ELR (cell line): ENCODE results near the gene STPG3.

Experiments
- DNase-seq: peaks from one replicate; pipeline ENCODE4 v3.0.0-alpha.2; 2015; ENCODE audit warnings: low read depth

Gene STPG3

GRCh38 chr9:137280474-137281344 is 29.6 kb downstream of the STPG3 start:
- DNase-seq: no peak

- DNase-seq: no peak
Measured at GRCh38 chr9:137281345-137282116, 30.4 kb downstream of the STPG3 start.

- DNase-seq: peak; percentile 74
Measured at GRCh38 chr9:137286975-137287383, 35.9 kb downstream of the STPG3 start.

- DNase-seq: no peak
Measured at GRCh38 chr9:137293094-137293481, 42.0 kb downstream of the STPG3 start.

GRCh38 chr9:137293482-137294090 is 42.5 kb downstream of the STPG3 start:
- no peak for DNase-seq

GRCh38 chr9:137294091-137294680 is 43.1 kb downstream of the STPG3 start:
- peak; percentile 68 for DNase-seq

GRCh38 chr9:137294681-137295237 is 43.7 kb downstream of the STPG3 start:
- peak; percentile 48 for DNase-seq

GRCh38 chr9:137295238-137295811 is 44.2 kb downstream of the STPG3 start:
- peak; percentile 40 for DNase-seq

GRCh38 chr9:137295849-137296669 is 45.0 kb downstream of the STPG3 start:
- no peak for DNase-seq

GRCh38 chr9:137296670-137297664 is 45.9 kb downstream of the STPG3 start:
- peak; percentile 40 for DNase-seq

GRCh38 chr9:137297966-137298365 is 46.9 kb downstream of the STPG3 start:
- no peak for DNase-seq

- no peak for DNase-seq
Measured at GRCh38 chr9:137298401-137299202, 47.5 kb downstream of the STPG3 start.

- no peak for DNase-seq
Measured at GRCh38 chr9:137299203-137299565, 48.1 kb downstream of the STPG3 start.

GRCh38 chr9:137299938-137300337 is 48.9 kb downstream of the STPG3 start:
- DNase-seq: no peak

GRCh38 chr9:137300567-137301080 is 49.5 kb downstream of the STPG3 start:
- DNase-seq: peak; percentile 32

GRCh38 chr9:137301081-137301947 is 50.2 kb downstream of the STPG3 start:
- DNase-seq: peak; percentile 45

- peak; percentile 80 for DNase-seq
Measured at GRCh38 chr9:137302118-137302448, 51.0 kb downstream of the STPG3 start, which contains the start of gene NRARP. Gene NRARP (minus strand): TSS chr9:137302271. CDS start chr9:137301928, 343 bp downstream.
